22Rv1 (cell line): ENCODE data around the gene ZYG11B.
"Not testable (repeated sequence)": the region's sequence is repeated elsewhere in the genome, so short reads cannot be mapped to it uniquely, and the experiment has no call there.

Experiments used
- H3K27ac ChIP-seq: fragments of 450-650 bp; 2 replicates; pipeline ENCODE4 v1.5.1; 2017
- CTCF ChIP-seq: fragments of 450-650 bp; IDR thresholded peaks from 2 replicates; pipeline ENCODE4 v1.5.1; 2017; ENCODE audit warnings: mild to moderate bottlenecking
- ZFX ChIP-seq: fragments of 450-650 bp; IDR thresholded peaks from 2 replicates; pipeline ENCODE4 v1.6.1; 2017; ENCODE audit warnings: antibody characterized with exemption, borderline replicate concordance

The ZYG11B gene

GRCh38 chr1:52683367-52683940 is 42.8 kb upstream of the ZYG11B start:
- TF ChIP-seq ZFX (no peak), CTCF (no peak)
- H3K27ac ChIP-seq, result no peak overlapping the region

- no peak for TF ChIP-seq CTCF
- no peak for TF ChIP-seq ZFX
- H3K27ac ChIP-seq, result no peak overlapping the region
Measured at GRCh38 chr1:52684545-52684944, 41.7 kb upstream of the ZYG11B start.

GRCh38 chr1:52686261-52686751 is 39.9 kb upstream of the ZYG11B start:
- not testable (repeated sequence) for H3K27ac ChIP-seq
- peak; percentile 89 for TF ChIP-seq CTCF

- 0 out of 2 replicates have a peak overlapping the region, but pooled peaks have one; percentile 3 for H3K27ac ChIP-seq
- TF ChIP-seq CTCF (no peak), ZFX (no peak)
Measured at GRCh38 chr1:52686830-52687229, 39.4 kb upstream of the ZYG11B start.

GRCh38 chr1:52691821-52692220 is 34.4 kb upstream of the ZYG11B start:
- no peak for TF ChIP-seq ZFX
- no peak for TF ChIP-seq CTCF
- no peak overlapping the region for H3K27ac ChIP-seq

GRCh38 chr1:52692697-52693096 is 33.6 kb upstream of the ZYG11B start:
- no peak overlapping the region for H3K27ac ChIP-seq
- no peak for TF ChIP-seq ZFX
- no peak for TF ChIP-seq CTCF

- not testable (repeated sequence) for H3K27ac ChIP-seq
Measured at GRCh38 chr1:52693351-52693750, 32.9 kb upstream of the ZYG11B start.

GRCh38 chr1:52693843-52694242 is 32.4 kb upstream of the ZYG11B start:
- H3K27ac ChIP-seq, result no peak overlapping the region
- TF ChIP-seq CTCF (no peak), ZFX (no peak)
